Peyer's patch (tissue), 4 donors: Measurements from ENCODE around the gene GRAMD4.

Experiments
- CTCF ChIP-seq, 6 experiments: fragments of 450-650 bp in 4 of 6; fragments of 200-600 bp in 2 of 6; sonication (generic) in 1 of 6; IDR thresholded peaks; one replicate each; pipeline ENCODE4 v1.5.1; 2017 to 2019; ENCODE audit warnings: antibody characterized with exemption in 6 of 6, mild to moderate bottlenecking in 3 of 6, moderate library complexity in 1 of 6
- POLR2A ChIP-seq, 2 donors: fragments of 450-650 bp; IDR thresholded peaks; one replicate each; pipeline ENCODE4 v1.5.1; 2017; ENCODE audit warnings: antibody characterized with exemption in 2 of 2, mild to moderate bottlenecking in 2 of 2, moderate library complexity in 2 of 2

GRCh38 chr22:46638601-46639431 is 18.6 kb downstream of the GRAMD4 start:
- TF ChIP-seq POLR2A (IDR thresholded peaks at IDR 0.05) (no peak), CTCF (IDR thresholded peaks at IDR 0.05) (no peak)
